ENCODE results near the gene VPS13C. TPM values are rescaled to one million over a fixed set of nuclear protein-coding genes. Genes with fewer than 3 reads are reported as not detected.

The VPS13C gene
- total RNA-seq, 1 donor from 2014 or later, result 60.2 TPM

DNA sequence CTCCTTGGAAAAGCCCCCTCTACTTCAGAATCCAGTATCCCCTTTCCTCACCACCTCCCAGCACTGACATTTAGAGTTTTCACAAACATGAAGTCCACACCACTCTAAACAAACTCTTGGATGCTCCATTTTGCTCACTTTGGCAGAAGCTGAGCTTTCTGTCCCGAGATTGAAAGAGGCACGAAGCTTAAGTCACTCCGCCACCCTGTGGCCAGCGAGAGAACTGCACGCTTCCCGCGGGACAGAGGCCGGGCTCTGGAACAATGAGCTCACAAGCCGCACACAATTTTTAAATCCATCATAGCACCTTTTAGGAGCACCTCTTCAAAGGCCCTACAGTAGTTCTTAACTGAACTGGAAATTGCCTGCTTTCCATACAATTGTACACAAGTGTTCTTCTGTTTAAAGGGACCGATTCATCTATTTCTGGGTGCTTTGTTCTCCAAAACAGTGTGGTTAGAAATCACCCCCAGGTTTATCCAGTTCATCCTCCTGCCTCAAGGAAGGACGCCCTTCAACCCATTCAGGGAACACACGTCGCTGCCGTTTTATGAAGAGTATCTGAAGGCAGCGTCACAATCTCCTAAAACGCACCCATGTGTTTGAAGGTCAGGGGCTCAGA lies 226.1 kb downstream of the VPS13C start:
- peaks cover 4% of the 10 kb centered on the region for H3K4me1 Mint-ChIP-seq (ENCODE audit: unreplicated experiment)
- no peak overlapping the region for H3K4me3 Mint-ChIP-seq (ENCODE audit: unreplicated experiment)
- H3K27ac Mint-ChIP-seq (ENCODE audit: unreplicated experiment), result no peak overlapping the region
- H3K27me3 Mint-ChIP-seq (ENCODE audit: unreplicated experiment), result peaks cover 43% of the 10 kb centered on the region
- H3K36me3 Mint-ChIP-seq (ENCODE audit: unreplicated experiment), result no peaks in the 10 kb centered on the region
- DNase-seq (ENCODE audit: extremely low spot score, unreplicated experiment), result peak; percentile 92
- TF ChIP-seq, protein P1, sequence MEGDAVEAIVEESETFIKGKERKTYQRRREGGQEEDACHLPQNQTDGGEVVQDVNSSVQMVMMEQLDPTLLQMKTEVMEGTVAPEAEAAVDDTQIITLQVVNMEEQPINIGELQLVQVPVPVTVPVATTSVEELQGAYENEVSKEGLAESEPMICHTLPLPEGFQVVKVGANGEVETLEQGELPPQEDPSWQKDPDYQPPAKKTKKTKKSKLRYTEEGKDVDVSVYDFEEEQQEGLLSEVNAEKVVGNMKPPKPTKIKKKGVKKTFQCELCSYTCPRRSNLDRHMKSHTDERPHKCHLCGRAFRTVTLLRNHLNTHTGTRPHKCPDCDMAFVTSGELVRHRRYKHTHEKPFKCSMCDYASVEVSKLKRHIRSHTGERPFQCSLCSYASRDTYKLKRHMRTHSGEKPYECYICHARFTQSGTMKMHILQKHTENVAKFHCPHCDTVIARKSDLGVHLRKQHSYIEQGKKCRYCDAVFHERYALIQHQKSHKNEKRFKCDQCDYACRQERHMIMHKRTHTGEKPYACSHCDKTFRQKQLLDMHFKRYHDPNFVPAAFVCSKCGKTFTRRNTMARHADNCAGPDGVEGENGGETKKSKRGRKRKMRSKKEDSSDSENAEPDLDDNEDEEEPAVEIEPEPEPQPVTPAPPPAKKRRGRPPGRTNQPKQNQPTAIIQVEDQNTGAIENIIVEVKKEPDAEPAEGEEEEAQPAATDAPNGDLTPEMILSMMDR (IDR thresholded peaks at IDR 0.05), result peak; percentile 94
- no peaks in the 10 kb centered on the region for H3K9me3 Mint-ChIP-seq (ENCODE audit: unreplicated experiment)

DNA sequence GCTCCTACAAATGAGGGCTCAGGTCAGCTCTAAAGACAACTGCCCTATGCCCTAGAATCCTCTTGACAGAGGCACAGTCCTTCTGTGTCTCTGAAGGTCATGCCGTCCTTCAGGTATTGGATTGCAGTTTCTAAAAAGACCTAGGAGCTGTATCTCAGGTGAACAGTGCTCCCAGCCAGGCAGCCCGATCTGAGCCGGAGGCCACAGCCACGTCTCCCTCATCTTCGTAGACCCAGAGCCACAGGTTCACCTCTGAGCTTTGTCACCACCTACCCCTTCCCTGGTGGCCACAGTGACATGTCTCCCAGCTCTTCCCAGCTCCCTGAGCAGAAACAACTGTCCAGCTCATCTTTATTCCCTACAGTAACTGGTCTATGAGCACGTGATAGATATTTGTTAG lies 228.0 kb downstream of the VPS13C start:
- Mint-ChIP-seq H3K4me3 (ENCODE audit: unreplicated experiment) (no peak overlapping the region), H3K9me3 (ENCODE audit: unreplicated experiment) (no peaks in the 10 kb centered on the region), H3K4me1 (ENCODE audit: unreplicated experiment) (peaks cover 3% of the 10 kb centered on the region), H3K27ac (ENCODE audit: unreplicated experiment) (no peak overlapping the region), H3K36me3 (ENCODE audit: unreplicated experiment) (no peaks in the 10 kb centered on the region), H3K27me3 (ENCODE audit: unreplicated experiment) (peaks cover 40% of the 10 kb centered on the region)
- DNase-seq (ENCODE audit: extremely low spot score, unreplicated experiment), result peak; percentile 67
- TF ChIP-seq, protein P1 (IDR thresholded peaks at IDR 0.05), result no peak

DNA sequence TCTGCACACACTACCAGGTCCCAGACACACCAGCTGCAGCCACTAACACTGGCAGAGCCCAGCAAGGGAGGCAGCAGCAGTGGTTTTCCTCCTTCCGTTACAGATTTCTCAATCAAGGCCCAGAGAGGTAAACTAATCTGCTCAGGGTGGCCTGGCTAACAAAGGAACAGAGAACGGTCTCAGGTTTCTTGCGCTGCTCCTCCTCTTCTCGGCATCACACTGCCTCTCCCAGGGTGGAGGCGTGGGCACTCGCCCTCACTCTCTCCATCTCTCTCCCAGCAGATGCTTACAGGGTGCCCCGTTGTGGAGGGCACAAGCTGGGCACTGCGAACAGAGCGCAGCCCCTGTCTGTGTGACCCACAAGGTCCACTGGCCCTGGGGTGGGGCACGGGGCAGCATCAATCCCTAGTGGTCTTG lies 228.7 kb downstream of the VPS13C start:
- H3K27ac Mint-ChIP-seq (ENCODE audit: unreplicated experiment), result no peak overlapping the region
- TF ChIP-seq, protein P1 (IDR thresholded peaks at IDR 0.05), result no peak
- DNase-seq (ENCODE audit: extremely low spot score, unreplicated experiment), result peak; percentile 82

GRCh38 chr15:61830536-61831330 lies 229.5 kb downstream of the VPS13C start:
- Mint-ChIP-seq H3K36me3 (ENCODE audit: unreplicated experiment) (no peaks in the 10 kb centered on the region), H3K4me3 (ENCODE audit: unreplicated experiment) (no peak overlapping the region), H3K9me3 (ENCODE audit: unreplicated experiment) (no peaks in the 10 kb centered on the region), H3K27me3 (ENCODE audit: unreplicated experiment) (peaks cover 44% of the 10 kb centered on the region), H3K4me1 (ENCODE audit: unreplicated experiment) (peaks cover 3% of the 10 kb centered on the region), H3K27ac (ENCODE audit: unreplicated experiment) (no peak overlapping the region)
- TF ChIP-seq, protein P1 (IDR thresholded peaks at IDR 0.05), result no peak
- peak; percentile 82 for DNase-seq (ENCODE audit: extremely low spot score, unreplicated experiment)

More for the DNA sequence above, 228.7 kb downstream of the VPS13C start:
- Mint-ChIP-seq H3K36me3 (ENCODE audit: unreplicated experiment) (no peaks in the 10 kb centered on the region), H3K9me3 (ENCODE audit: unreplicated experiment) (no peaks in the 10 kb centered on the region), H3K4me3 (ENCODE audit: unreplicated experiment) (no peak overlapping the region), H3K4me1 (ENCODE audit: unreplicated experiment) (peaks cover 3% of the 10 kb centered on the region), H3K27me3 (ENCODE audit: unreplicated experiment) (peaks cover 42% of the 10 kb centered on the region)

DNA sequence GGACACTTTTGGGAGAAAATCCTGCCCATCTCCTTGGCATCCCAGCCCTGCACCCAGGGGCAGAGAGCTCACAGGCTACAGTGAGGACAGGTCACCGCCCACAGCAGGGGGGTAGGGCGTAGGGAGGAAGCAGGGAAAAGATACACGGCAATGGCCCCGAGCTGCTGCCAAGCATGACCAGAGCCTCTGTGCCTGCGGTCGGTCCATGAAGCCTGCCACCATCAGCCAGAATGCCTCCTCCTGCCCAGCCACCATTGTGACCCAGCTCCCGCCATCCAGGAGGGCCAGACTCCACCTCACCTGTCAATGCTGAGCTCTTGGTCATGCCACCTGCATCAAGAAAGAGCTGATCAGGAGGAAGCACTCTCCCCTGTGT lies 230.7 kb downstream of the VPS13C start:
- no peak overlapping the region for H3K4me3 Mint-ChIP-seq (ENCODE audit: unreplicated experiment)
- no peak overlapping the region for H3K27ac Mint-ChIP-seq (ENCODE audit: unreplicated experiment)
- no peaks in the 10 kb centered on the region for H3K36me3 Mint-ChIP-seq (ENCODE audit: unreplicated experiment)
- DNase-seq (ENCODE audit: extremely low spot score, unreplicated experiment), result peak; percentile 82
- no peaks in the 10 kb centered on the region for H3K9me3 Mint-ChIP-seq (ENCODE audit: unreplicated experiment)
- peaks cover 46% of the 10 kb centered on the region for H3K27me3 Mint-ChIP-seq (ENCODE audit: unreplicated experiment)
- no peaks in the 10 kb centered on the region for H3K4me1 Mint-ChIP-seq (ENCODE audit: unreplicated experiment)
- TF ChIP-seq, protein P1 (IDR thresholded peaks at IDR 0.05), result no peak

All from osteocyte (in vitro differentiated cells).